ENCODE results near the gene NDN. TPM values are rescaled to one million over a fixed set of nuclear protein-coding genes. Genes with fewer than 3 reads are reported as not detected.

NDN gene
- total RNA-seq, 1 donor from 2014 or later = 3.8 TPM

DNA sequence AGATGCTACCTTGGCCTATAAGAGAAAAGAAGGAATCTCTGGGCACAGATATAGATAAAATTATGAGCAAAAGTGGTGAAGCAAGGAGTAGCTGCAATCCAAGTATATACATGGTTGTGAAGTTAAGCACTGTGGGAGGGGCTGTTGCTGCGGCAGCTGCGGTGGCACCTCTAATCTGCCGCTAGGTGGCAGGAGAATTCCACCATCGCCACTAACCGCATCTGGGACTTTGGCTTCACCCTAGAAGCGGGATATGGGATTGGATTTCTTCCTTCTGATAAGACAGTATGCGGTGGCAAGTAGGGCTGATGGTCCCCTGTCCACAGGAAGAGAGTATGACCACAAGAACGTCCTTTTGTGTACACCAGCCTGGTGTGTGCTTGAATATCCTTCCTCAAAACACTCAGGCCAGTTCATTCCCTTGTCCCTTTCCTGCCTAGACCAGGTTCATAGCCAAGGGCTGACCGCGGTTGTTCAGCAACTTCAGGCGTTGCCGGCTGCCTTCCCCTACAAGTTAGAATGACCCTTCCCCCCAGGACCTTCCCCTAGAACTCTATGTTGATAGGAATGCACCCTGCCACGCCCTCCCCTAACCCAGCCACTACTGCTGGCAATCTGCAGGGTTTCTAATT is 44.6 kb downstream of the NDN start:
- intact Hi-C loops (cut with micrococcal nuclease) = loop anchor here (2.0 to 5.0 kb wide), 2 partner anchors 235 to 1858 kb away; no protein-coding TSS in a partner anchor

Other genes with a start within 250 kb of the NDN start
- not detected in 2 replicates for gene GOLGA6L2, start 240.1 kb downstream of the NDN start, total RNA-seq
- 1.1 and 2.5 TPM in 2 replicates for gene MKRN3, start 121.6 kb downstream of the NDN start, total RNA-seq
- gene MAGEL2, start 39.4 kb downstream of the NDN start, total RNA-seq = not detected in 2 replicates

Data from T-helper 1 cell treated with Interleukin-12 subunit alpha and Interleukin-12 subunit beta and Interleukin-4 antibody, amounts not matched to agents 30 ng/mL and 1 ng/mL, for 36 hours (primary cell).